PC-3 (cell line): ENCODE data around the gene C6orf58. TPM values are rescaled to one million over a fixed set of nuclear protein-coding genes. Genes with fewer than 3 reads are reported as not detected.

Experiments used
- ATAC-seq: fragments of 200-7000 bp; cut with Tn5 transposase; 2 replicates; pipeline ENCODE4 v1.9.1; 2020; ENCODE audit warnings: mild to moderate bottlenecking, moderate library complexity
- BruUV-seq: library from RNA; stranded (reverse); fragments of 400-500 nt; replicated peaks from 2 replicates; lab custom pipeline; 2021; lab: Mats Ljungman, UMichigan
- CTCF ChIA-PET: fragments of 300-600 bp; sonication (Branson Sonifier 250); formaldehyde crosslinking; loops from one replicate; lab custom pipeline; 2022; ENCODE audit warnings: antibody characterized with exemption; lab: Charles Lee
- POLR2A ChIA-PET: fragments of 300-600 bp; sonication (Branson Sonifier 250); formaldehyde crosslinking; loops from one replicate; lab custom pipeline; 2022; ENCODE audit warnings: antibody characterized with exemption; ENCODE audit not compliant: unreplicated experiment; lab: Charles Lee
- DNase-seq: peaks from one replicate; pipeline ENCODE4 v3.0.0-alpha.2; 2015
- H2AFZ ChIP-seq: fragments of 300-600 bp; sonication (generic); 2 replicates; pipeline ENCODE4 v1.6.0; 2016; ENCODE audit warnings: antibody characterized with exemption, low read length
- H3F3A ChIP-seq: fragments of 300-600 bp; sonication (generic); one replicate; pipeline ENCODE4 v1.6.0; 2017; ENCODE audit warnings: antibody characterized with exemption, low read length, control low read depth, mild to moderate bottlenecking; ENCODE audit not compliant: unreplicated experiment
- H3K27ac ChIP-seq: fragments of 300-600 bp; sonication (generic); 2 replicates; pipeline ENCODE4 v1.5.1; 2016; ENCODE audit warnings: mild to moderate bottlenecking, low read length
- H3K27me3 ChIP-seq: fragments of 300-600 bp; sonication (generic); 2 replicates; pipeline ENCODE4 v1.6.1; 2016; ENCODE audit warnings: low read length, mixed read lengths
- H3K36me3 ChIP-seq: fragments of 300-600 bp; sonication (generic); 2 replicates; pipeline ENCODE4 v1.6.1; 2016; ENCODE audit warnings: low read depth, mixed run types, low read length, mixed read lengths
- H3K4me1 ChIP-seq: fragments of 300-600 bp; sonication (generic); 2 replicates; pipeline ENCODE4 v1.5.1; 2016; ENCODE audit warnings: low read length; ENCODE audit not compliant: insufficient read depth
- H3K4me2 ChIP-seq: fragments of 300-600 bp; sonication (generic); 2 replicates; pipeline ENCODE4 v1.6.0; 2016; ENCODE audit warnings: low read length
- H3K4me3 ChIP-seq: fragments of 300-600 bp; sonication (generic); 2 replicates; pipeline ENCODE4 v1.5.1; 2016; ENCODE audit warnings: mild to moderate bottlenecking, low read length, mixed read lengths
- H3K79me2 ChIP-seq: fragments of 300-600 bp; sonication (generic); 2 replicates; pipeline ENCODE4 v1.6.1; 2017; ENCODE audit warnings: low read length, mixed read lengths
- H3K9ac ChIP-seq: fragments of 300-600 bp; sonication (generic); 2 replicates; pipeline ENCODE4 v1.6.0; 2016; ENCODE audit warnings: mild to moderate bottlenecking, low read length
- H3K9me2 ChIP-seq: fragments of 300-600 bp; sonication (generic); replicated peaks from 2 replicates; pipeline ENCODE4 v1.6.1; 2016; ENCODE audit warnings: mixed run types, low read length, mixed read lengths
- H3K9me3 ChIP-seq: fragments of 300-600 bp; sonication (generic); 2 replicates; pipeline ENCODE4 v1.6.1; 2016; ENCODE audit warnings: low read length, mixed read lengths
- H4K20me1 ChIP-seq: fragments of 300-600 bp; sonication (generic); 2 replicates; pipeline ENCODE4 v1.6.1; 2016; ENCODE audit warnings: low read length, mixed read lengths
- CTCF ChIP-seq: fragments of 300-600 bp; sonication (generic); conservative IDR thresholded peaks from 2 replicates; pipeline ENCODE4 v1.5.1; 2017; ENCODE audit warnings: antibody characterized with exemption, low read depth, mild to moderate bottlenecking, low read length
- EZH2 ChIP-seq: fragments of 300-600 bp; sonication (generic); IDR thresholded peaks from one replicate; pipeline ENCODE4 v1.6.1; 2017; ENCODE audit warnings: antibody characterized with exemption, mild to moderate bottlenecking, low read length; ENCODE audit not compliant: unreplicated experiment
- EZH2phosphoT487 ChIP-seq: fragments of 300-600 bp; sonication (generic); IDR thresholded peaks from 2 replicates; pipeline ENCODE4 v1.6.1; 2018; ENCODE audit warnings: mild to moderate bottlenecking, antibody characterized with exemption, low read length, borderline replicate concordance
- intact Hi-C: fragments of 100-400 bp; cut with micrococcal nuclease; formaldehyde crosslinking; loops from 2 replicates; pipeline ENCODE4 v1.9.0; 2023
- total RNA-seq: library from RNA; depleted of rRNA; stranded (reverse); fragments of >200 nt; gene quantifications from 2 replicates; pipeline ENCODE4 v1.2.3, GENCODE V29; 2014

C6orf58 gene
- total RNA-seq, 1 experiment from 2014 or later = not detected

- TF ChIP-seq CTCF (no peak), EZH2phosphoT487 (no peak), EZH2 (no peak)
- H2AFZ ChIP-seq = no peak overlapping the region
- H3K9me3 ChIP-seq = no peaks in the 10 kb centered on the region
- no peaks in the 10 kb centered on the region for H3K9me2 ChIP-seq
- no peak overlapping the region for H3K27ac ChIP-seq
- no peaks in the 10 kb centered on the region for H4K20me1 ChIP-seq
- peak; percentile 94 for ATAC-seq
- ChIA-PET POLR2A (no interaction called here), CTCF (no interaction called here)
- intact Hi-C loops = no loop called here
- peak; percentile 91 for DNase-seq
- peak overlapping the region; percentile 22 for H3K4me2 ChIP-seq
- H3K79me2 ChIP-seq = no peaks in the 10 kb centered on the region
- H3K36me3 ChIP-seq = no peaks in the 10 kb centered on the region
- H3F3A ChIP-seq = no peaks in the 10 kb centered on the region
- no peaks in the 10 kb centered on the region for H3K27me3 ChIP-seq
- H3K4me1 ChIP-seq = peaks cover 12% of the 10 kb centered on the region
- no peak overlapping the region for H3K4me3 ChIP-seq
- H3K9ac ChIP-seq = no peak overlapping the region
- BruUV-seq = no TSS peak
These were observed 5.9 kb downstream of the C6orf58 start for GRCh38 chr6:127582777-127583462.

- intact Hi-C loops = no loop called here
- CTCF ChIA-PET = no interaction called here
- H3K9me2 ChIP-seq = no peaks in the 10 kb centered on the region
- no peak overlapping the region for H3K27ac ChIP-seq
- no TSS peak for BruUV-seq
- no peaks in the 10 kb centered on the region for H3K9me3 ChIP-seq
- H4K20me1 ChIP-seq = no peaks in the 10 kb centered on the region
- no peaks in the 10 kb centered on the region for H3K79me2 ChIP-seq
- H3K4me1 ChIP-seq = peaks cover 12% of the 10 kb centered on the region
- H3K9ac ChIP-seq = no peak overlapping the region
- no peaks in the 10 kb centered on the region for H3K27me3 ChIP-seq
- no peaks in the 10 kb centered on the region for H3K36me3 ChIP-seq
- no peak overlapping the region for H2AFZ ChIP-seq
- POLR2A ChIA-PET = no interaction called here
- DNase-seq (no peak), ATAC-seq (no peak)
- no peak overlapping the region for H3K4me3 ChIP-seq
- no peak for TF ChIP-seq EZH2
- no peak for TF ChIP-seq EZH2phosphoT487
- no peak for TF ChIP-seq CTCF
- H3K4me2 ChIP-seq = no peak overlapping the region
- H3F3A ChIP-seq = no peaks in the 10 kb centered on the region
These were observed 8.1 kb downstream of the C6orf58 start for GRCh38 chr6:127585123-127585522.

- ATAC-seq (no peak), DNase-seq (no peak)
- no peaks in the 10 kb centered on the region for H3K79me2 ChIP-seq
- H3K9me3 ChIP-seq = no peaks in the 10 kb centered on the region
- peaks cover 12% of the 10 kb centered on the region for H3K4me1 ChIP-seq
- no peak overlapping the region for H2AFZ ChIP-seq
- TF ChIP-seq EZH2 (no peak), CTCF (no peak), EZH2phosphoT487 (no peak)
- H3K4me2 ChIP-seq = no peak overlapping the region
- no peaks in the 10 kb centered on the region for H4K20me1 ChIP-seq
- ChIA-PET POLR2A (no interaction called here), CTCF (no interaction called here)
- H3K27ac ChIP-seq = no peak overlapping the region
- no peaks in the 10 kb centered on the region for H3K9me2 ChIP-seq
- no peak overlapping the region for H3K4me3 ChIP-seq
- intact Hi-C loops = no loop called here
- no peak overlapping the region for H3K9ac ChIP-seq
- no peaks in the 10 kb centered on the region for H3F3A ChIP-seq
- no peaks in the 10 kb centered on the region for H3K27me3 ChIP-seq
- H3K36me3 ChIP-seq = no peaks in the 10 kb centered on the region
- no TSS peak for BruUV-seq
These were observed 9.4 kb downstream of the C6orf58 start for GRCh38 chr6:127586372-127586771.
